Measurements from ENCODE around the gene KLHL12. TPM values are rescaled to one million over a fixed set of nuclear protein-coding genes. Genes with fewer than 3 reads are reported as not detected.

KLHL12 gene
- total RNA-seq, 1 experiment from 2014 or later = 17.8 TPM

DNA sequence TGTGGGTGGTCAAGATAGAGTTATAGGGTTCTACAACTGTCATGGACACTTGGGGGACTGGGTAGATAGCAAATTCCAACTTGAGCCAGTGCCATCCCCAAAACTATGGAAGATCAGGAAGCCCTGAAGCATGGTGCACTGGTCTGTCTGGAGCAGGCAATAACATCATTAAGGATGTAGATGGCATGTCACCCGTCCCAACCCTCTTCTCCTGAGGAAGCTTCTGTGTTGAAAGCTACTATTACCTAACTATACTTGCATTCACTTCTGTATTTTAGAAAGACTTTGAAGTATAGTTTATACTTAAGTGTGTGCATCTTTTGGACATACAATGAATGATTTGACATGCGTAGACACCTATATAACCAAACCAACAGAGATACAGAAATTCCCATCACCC lies 71.0 kb downstream of the KLHL12 start:
- POLR2A ChIA-PET (ENCODE audit: low non-redundant PET) = no interaction called here
- CTCF ChIA-PET = interaction anchor here (0.6 kb wide), 1 partner anchor 38 kb away, joined by 3 read pairs; no protein-coding TSS in a partner anchor

GRCh38 chr1:202854787-202855186 lies 72.2 kb downstream of the KLHL12 start:
- Histone ChIP-seq H3K4me3 (ENCODE audit: low read depth, low read length, poor library complexity, severe bottlenecking) (no peak overlapping the region), H3K27me3 (replicated peaks; ENCODE audit: insufficient read depth, low read depth, low read length, poor library complexity) (no peaks in the 10 kb centered on the region), H3K9me3 (ENCODE audit: low read depth, low read length, poor library complexity, severe bottlenecking) (no peaks in the 10 kb centered on the region), H3K36me3 (ENCODE audit: insufficient read depth, low read length, poor library complexity, severe bottlenecking) (no peaks in the 10 kb centered on the region), H3K27ac (ENCODE audit: low read depth, low read length, poor library complexity, severe bottlenecking) (no peak overlapping the region), H3K4me1 (ENCODE audit: insufficient read depth, low read length, poor library complexity, severe bottlenecking) (no peaks in the 10 kb centered on the region)
- TF ChIP-seq EZH2 (IDR thresholded peaks at IDR 0.05; ENCODE audit: borderline replicate concordance, low read depth, low read length, poor library complexity, severe bottlenecking) = no peak
- TF ChIP-seq, protein P1, sequence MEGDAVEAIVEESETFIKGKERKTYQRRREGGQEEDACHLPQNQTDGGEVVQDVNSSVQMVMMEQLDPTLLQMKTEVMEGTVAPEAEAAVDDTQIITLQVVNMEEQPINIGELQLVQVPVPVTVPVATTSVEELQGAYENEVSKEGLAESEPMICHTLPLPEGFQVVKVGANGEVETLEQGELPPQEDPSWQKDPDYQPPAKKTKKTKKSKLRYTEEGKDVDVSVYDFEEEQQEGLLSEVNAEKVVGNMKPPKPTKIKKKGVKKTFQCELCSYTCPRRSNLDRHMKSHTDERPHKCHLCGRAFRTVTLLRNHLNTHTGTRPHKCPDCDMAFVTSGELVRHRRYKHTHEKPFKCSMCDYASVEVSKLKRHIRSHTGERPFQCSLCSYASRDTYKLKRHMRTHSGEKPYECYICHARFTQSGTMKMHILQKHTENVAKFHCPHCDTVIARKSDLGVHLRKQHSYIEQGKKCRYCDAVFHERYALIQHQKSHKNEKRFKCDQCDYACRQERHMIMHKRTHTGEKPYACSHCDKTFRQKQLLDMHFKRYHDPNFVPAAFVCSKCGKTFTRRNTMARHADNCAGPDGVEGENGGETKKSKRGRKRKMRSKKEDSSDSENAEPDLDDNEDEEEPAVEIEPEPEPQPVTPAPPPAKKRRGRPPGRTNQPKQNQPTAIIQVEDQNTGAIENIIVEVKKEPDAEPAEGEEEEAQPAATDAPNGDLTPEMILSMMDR (conservative IDR thresholded peaks at IDR 0.05; ENCODE audit: low read depth, low read length) = no peak
- DNase-seq (ENCODE audit: low spot score) = no peak
- POLR2A ChIA-PET (ENCODE audit: low non-redundant PET) = no interaction called here
- BruUV-seq (replicated peaks) = no TSS peak
- CTCF ChIA-PET = no interaction called here
- intact Hi-C loops (cut with micrococcal nuclease; ENCODE audit: unreplicated experiment) = loop anchor here (10.0 kb wide), 1 partner anchor 100 kb away; no protein-coding TSS in a partner anchor

More for the DNA sequence above, 71.0 kb downstream of the KLHL12 start:
- Histone ChIP-seq H3K4me3 (ENCODE audit: low read depth, low read length, poor library complexity, severe bottlenecking) (no peak overlapping the region), H3K27ac (ENCODE audit: low read depth, low read length, poor library complexity, severe bottlenecking) (no peak overlapping the region), H3K9me3 (ENCODE audit: low read depth, low read length, poor library complexity, severe bottlenecking) (no peaks in the 10 kb centered on the region), H3K4me1 (ENCODE audit: insufficient read depth, low read length, poor library complexity, severe bottlenecking) (no peaks in the 10 kb centered on the region), H3K36me3 (ENCODE audit: insufficient read depth, low read length, poor library complexity, severe bottlenecking) (no peaks in the 10 kb centered on the region), H3K27me3 (replicated peaks; ENCODE audit: insufficient read depth, low read depth, low read length, poor library complexity) (peaks cover 7% of the 10 kb centered on the region)
- intact Hi-C loops (cut with micrococcal nuclease; ENCODE audit: unreplicated experiment) = loop anchor here (10.0 kb wide), 1 partner anchor 101 kb away; no protein-coding TSS in a partner anchor
- BruUV-seq (replicated peaks) = no TSS peak
- DNase-seq (ENCODE audit: low spot score) = no peak
- TF ChIP-seq, protein P1 (conservative IDR thresholded peaks at IDR 0.05; ENCODE audit: low read depth, low read length) = no peak
- no peak for TF ChIP-seq EZH2 (IDR thresholded peaks at IDR 0.05; ENCODE audit: borderline replicate concordance, low read depth, low read length, poor library complexity, severe bottlenecking)

GRCh38 chr1:202852163-202852904 lies 74.7 kb downstream of the KLHL12 start:
- Histone ChIP-seq H3K36me3 (ENCODE audit: insufficient read depth, low read length, poor library complexity, severe bottlenecking) (no peaks in the 10 kb centered on the region), H3K27ac (ENCODE audit: low read depth, low read length, poor library complexity, severe bottlenecking) (no peak overlapping the region), H3K4me3 (ENCODE audit: low read depth, low read length, poor library complexity, severe bottlenecking) (no peak overlapping the region), H3K4me1 (ENCODE audit: insufficient read depth, low read length, poor library complexity, severe bottlenecking) (no peaks in the 10 kb centered on the region), H3K9me3 (ENCODE audit: low read depth, low read length, poor library complexity, severe bottlenecking) (no peaks in the 10 kb centered on the region), H3K27me3 (replicated peaks; ENCODE audit: insufficient read depth, low read depth, low read length, poor library complexity) (no peaks in the 10 kb centered on the region)
- TF ChIP-seq, protein P1 (conservative IDR thresholded peaks at IDR 0.05; ENCODE audit: low read depth, low read length) = peak; percentile 68
- no peak for TF ChIP-seq EZH2 (IDR thresholded peaks at IDR 0.05; ENCODE audit: borderline replicate concordance, low read depth, low read length, poor library complexity, severe bottlenecking)
- peak; percentile 68 for DNase-seq (ENCODE audit: low spot score)
- BruUV-seq (replicated peaks) = no TSS peak
- POLR2A ChIA-PET (ENCODE audit: low non-redundant PET) = no interaction called here
- CTCF ChIA-PET = no interaction called here
- intact Hi-C loops (cut with micrococcal nuclease; ENCODE audit: unreplicated experiment) = loop anchor here (10.0 kb wide), 1 partner anchor 98 kb away; no protein-coding TSS in a partner anchor
